SU-DHL-6 (cell line): ENCODE results near the gene DNASE1L2.
"Not testable (repeated sequence)": the region's sequence is repeated elsewhere in the genome, so short reads cannot be mapped to it uniquely, and the experiment has no call there.

Experiments used
- H2AFZ ChIP-seq: fragments of 200-600 bp; sonication (generic); 2 replicates; pipeline ENCODE4 v1.6.1; 2014; ENCODE audit warnings: low read depth, mild to moderate bottlenecking, moderate library complexity, mixed read lengths, antibody characterized with exemption, low read length; ENCODE audit not compliant: severe bottlenecking
- H3F3A ChIP-seq: fragments of 200-600 bp; shearing (Covaris generic); 2 replicates; pipeline ENCODE4 v1.6.0; 2016; ENCODE audit warnings: antibody characterized with exemption, mild to moderate bottlenecking; ENCODE audit not compliant: insufficient read depth
- H3K27ac ChIP-seq: fragments of 200-600 bp; sonication (generic); 2 replicates; pipeline ENCODE4 v1.5.1; 2016; ENCODE audit warnings: low read depth, mild to moderate bottlenecking, low read length, moderate library complexity, mixed read lengths
- H3K27me3 ChIP-seq: fragments of 200-600 bp; sonication (generic), shearing (Covaris generic); 2 replicates; pipeline ENCODE4 v1.6.0; 2014; ENCODE audit warnings: mild to moderate bottlenecking, low read length
- H3K36me3 ChIP-seq: fragments of 200-600 bp; sonication (generic); 2 replicates; pipeline ENCODE4 v1.6.1; 2014; ENCODE audit warnings: mild to moderate bottlenecking, low read length, mixed read lengths
- H3K4me2 ChIP-seq: fragments of 300-600, 200-600 bp; shearing (Covaris generic), sonication (generic); 2 replicates; pipeline ENCODE4 v1.6.0; 2014; ENCODE audit warnings: low read length, low read depth, mild to moderate bottlenecking; ENCODE audit not compliant: poor library complexity, severe bottlenecking
- H3K4me3 ChIP-seq: fragments of 200-600 bp; sonication (generic); 2 replicates; pipeline ENCODE4 v1.5.1; 2014; ENCODE audit warnings: antibody characterized with exemption, low read length, mild to moderate bottlenecking, mixed read lengths; ENCODE audit not compliant: insufficient read depth, poor library complexity, severe bottlenecking
- H3K79me2 ChIP-seq: fragments of 200-600 bp; sonication (generic); 2 replicates; pipeline ENCODE4 v1.6.1; 2014; ENCODE audit warnings: mild to moderate bottlenecking, low read length, moderate library complexity; ENCODE audit not compliant: insufficient read depth
- H3K9ac ChIP-seq: fragments of 200-600 bp; sonication (generic); 2 replicates; pipeline ENCODE4 v1.7.0; 2014; ENCODE audit warnings: mild to moderate bottlenecking, low read length
- H3K9me2 ChIP-seq: fragments of 200-600 bp; sonication (generic); replicated peaks from 2 replicates; pipeline ENCODE4 v1.6.1; 2014; ENCODE audit warnings: low read length; ENCODE audit not compliant: insufficient read depth
- H3K9me3 ChIP-seq: fragments of 200-600 bp; sonication (generic); 2 replicates; pipeline ENCODE4 v1.6.1; 2014; ENCODE audit warnings: low read length, mixed read lengths; ENCODE audit not compliant: insufficient read depth
- H4K20me1 ChIP-seq: fragments of 200-600 bp; sonication (generic); 2 replicates; pipeline ENCODE4 v1.6.1; 2014; ENCODE audit warnings: low read depth, mild to moderate bottlenecking, antibody characterized with exemption, low read length, moderate library complexity, mixed read lengths
- EZH2phosphoT487 ChIP-seq: fragments of 200-600 bp; sonication (generic), shearing (Covaris generic); conservative IDR thresholded peaks from 2 replicates; pipeline ENCODE4 v1.6.1; 2018; ENCODE audit warnings: mild to moderate bottlenecking, antibody characterized with exemption, low read length, moderate library complexity, mixed read lengths
- TF ChIP-seq, protein P1 (sequence below): fragments of 200-600 bp; sonication (generic); IDR thresholded peaks from one replicate; pipeline ENCODE4 v1.5.1; 2017; ENCODE audit warnings: antibody characterized with exemption, mild to moderate bottlenecking, low read length, moderate library complexity; ENCODE audit not compliant: insufficient read depth, poor library complexity, severe bottlenecking

Gene DNASE1L2

DNA sequence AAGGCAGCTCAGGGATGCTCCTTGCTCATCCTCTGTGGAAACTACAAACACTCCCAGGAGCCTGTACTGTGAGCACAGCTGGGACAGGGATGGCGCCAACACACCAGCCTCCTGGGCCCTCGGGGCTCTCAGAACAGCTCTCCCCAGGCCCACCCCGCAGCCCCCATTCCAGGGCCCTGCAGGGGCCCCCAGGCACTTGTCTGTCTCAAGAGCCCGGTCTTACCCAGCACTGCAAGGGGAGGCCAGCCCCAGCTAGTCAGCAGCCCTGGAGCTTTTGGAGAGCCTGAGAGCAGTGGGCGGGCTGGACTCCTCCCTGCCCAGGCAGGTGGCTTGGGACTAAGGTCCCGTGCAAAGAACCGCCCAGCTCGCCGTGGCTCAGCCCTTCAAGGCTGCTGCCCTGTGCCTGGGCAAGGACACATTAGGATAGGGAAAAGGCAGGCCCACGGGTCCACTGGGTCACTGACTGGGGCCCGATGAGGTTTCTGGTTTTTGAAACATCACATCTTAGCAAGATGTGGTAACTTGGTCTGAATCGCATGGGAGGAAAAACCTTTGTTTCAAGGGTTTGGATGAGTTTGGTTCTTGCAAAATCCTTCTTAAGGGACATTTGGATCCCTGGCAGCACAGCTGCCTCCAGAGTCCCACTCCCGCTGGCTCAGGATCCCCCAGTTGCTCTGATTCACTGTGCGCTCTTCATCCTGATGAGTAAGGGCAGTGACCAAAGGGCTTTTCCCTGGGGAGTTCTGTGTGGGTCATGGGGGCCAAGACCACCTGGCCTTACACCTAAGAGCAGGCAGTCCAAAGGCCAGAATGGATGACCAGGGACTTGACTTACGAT, 2.8 kb downstream of the DNASE1L2 start:
- H3K9ac ChIP-seq, result no peak overlapping the region
- no peaks in the 10 kb centered on the region for H3K36me3 ChIP-seq
- H3K9me3 ChIP-seq, result no peaks in the 10 kb centered on the region
- H3K4me2 ChIP-seq, result no peak overlapping the region
- H3K9me2 ChIP-seq, result no peaks in the 10 kb centered on the region
- H3K27ac ChIP-seq, result no peak overlapping the region
- TF ChIP-seq EZH2phosphoT487, result no peak
- TF ChIP-seq, protein P1, sequence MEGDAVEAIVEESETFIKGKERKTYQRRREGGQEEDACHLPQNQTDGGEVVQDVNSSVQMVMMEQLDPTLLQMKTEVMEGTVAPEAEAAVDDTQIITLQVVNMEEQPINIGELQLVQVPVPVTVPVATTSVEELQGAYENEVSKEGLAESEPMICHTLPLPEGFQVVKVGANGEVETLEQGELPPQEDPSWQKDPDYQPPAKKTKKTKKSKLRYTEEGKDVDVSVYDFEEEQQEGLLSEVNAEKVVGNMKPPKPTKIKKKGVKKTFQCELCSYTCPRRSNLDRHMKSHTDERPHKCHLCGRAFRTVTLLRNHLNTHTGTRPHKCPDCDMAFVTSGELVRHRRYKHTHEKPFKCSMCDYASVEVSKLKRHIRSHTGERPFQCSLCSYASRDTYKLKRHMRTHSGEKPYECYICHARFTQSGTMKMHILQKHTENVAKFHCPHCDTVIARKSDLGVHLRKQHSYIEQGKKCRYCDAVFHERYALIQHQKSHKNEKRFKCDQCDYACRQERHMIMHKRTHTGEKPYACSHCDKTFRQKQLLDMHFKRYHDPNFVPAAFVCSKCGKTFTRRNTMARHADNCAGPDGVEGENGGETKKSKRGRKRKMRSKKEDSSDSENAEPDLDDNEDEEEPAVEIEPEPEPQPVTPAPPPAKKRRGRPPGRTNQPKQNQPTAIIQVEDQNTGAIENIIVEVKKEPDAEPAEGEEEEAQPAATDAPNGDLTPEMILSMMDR, result no peak
- no peaks in the 10 kb centered on the region for H3K27me3 ChIP-seq
- H2AFZ ChIP-seq, result no peak overlapping the region
- H3K4me3 ChIP-seq, result no peak overlapping the region
- no peaks in the 10 kb centered on the region for H3K79me2 ChIP-seq
- H4K20me1 ChIP-seq, result no peaks in the 10 kb centered on the region
- peaks cover 4% of the 10 kb centered on the region; the same call in 1 of the 2 replicates for H3F3A ChIP-seq

DNA sequence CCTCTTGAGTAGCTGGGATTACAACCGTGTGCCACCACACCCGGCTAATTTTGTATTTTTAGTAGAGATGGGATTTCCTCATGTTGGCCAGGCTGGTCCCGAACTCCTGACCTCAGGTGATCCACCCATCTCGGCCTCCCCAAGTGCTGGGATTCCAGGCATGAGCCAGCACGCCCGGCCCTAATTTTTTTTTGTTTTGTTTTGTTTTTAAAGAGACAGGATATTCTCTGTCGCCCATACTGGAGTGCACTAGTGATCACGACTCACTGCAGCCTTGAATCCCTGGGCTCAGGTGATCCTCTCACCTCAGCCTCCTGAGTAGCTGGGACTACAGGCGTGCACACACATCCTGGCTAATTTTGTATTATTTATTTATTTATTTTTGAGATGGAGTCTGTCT, 4.1 kb downstream of the DNASE1L2 start:
- not testable (repeated sequence) for H3F3A ChIP-seq, H4K20me1 ChIP-seq, H2AFZ ChIP-seq, H3K4me3 ChIP-seq, H3K4me2 ChIP-seq, H3K9me2 ChIP-seq, H3K36me3 ChIP-seq, H3K27me3 ChIP-seq, H3K27ac ChIP-seq, H3K79me2 ChIP-seq, H3K9me3 ChIP-seq, H3K9ac ChIP-seq

DNA sequence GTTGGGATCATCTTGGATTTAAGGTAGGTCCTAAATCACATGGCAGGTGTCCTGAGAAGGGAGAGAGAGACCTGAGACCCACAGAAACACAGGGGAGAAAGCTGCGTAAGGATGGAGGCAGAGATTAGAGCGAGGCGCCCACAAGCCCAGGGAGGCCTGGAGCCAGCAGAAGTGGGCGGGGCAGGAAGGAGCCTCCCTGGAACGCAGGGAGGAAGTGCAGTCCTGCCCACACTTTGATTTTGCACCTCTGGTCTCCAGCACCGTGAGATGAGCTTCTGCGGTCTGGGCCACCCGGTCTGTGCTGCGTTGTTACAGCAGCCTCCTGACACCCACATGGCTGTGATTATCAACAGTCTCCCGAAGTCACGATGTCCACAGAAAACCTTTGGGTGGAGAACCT, 6.4 kb downstream of the DNASE1L2 start:
- no peaks in the 10 kb centered on the region for H3K36me3 ChIP-seq
- H3K27ac ChIP-seq, result no peak overlapping the region
- H3K4me3 ChIP-seq, result no peak overlapping the region
- no peak overlapping the region for H2AFZ ChIP-seq
- no peaks in the 10 kb centered on the region for H4K20me1 ChIP-seq
- H3K27me3 ChIP-seq, result no peaks in the 10 kb centered on the region
- H3K4me2 ChIP-seq, result no peak overlapping the region
- no peaks in the 10 kb centered on the region for H3K79me2 ChIP-seq
- no peak overlapping the region for H3K9ac ChIP-seq
- H3F3A ChIP-seq, result peaks cover 4% of the 10 kb centered on the region; the same call in 1 of the 2 replicates
- no peaks in the 10 kb centered on the region for H3K9me2 ChIP-seq
- H3K9me3 ChIP-seq, result no peaks in the 10 kb centered on the region
- TF ChIP-seq EZH2phosphoT487, result no peak
- TF ChIP-seq, protein P1, result no peak

DNA sequence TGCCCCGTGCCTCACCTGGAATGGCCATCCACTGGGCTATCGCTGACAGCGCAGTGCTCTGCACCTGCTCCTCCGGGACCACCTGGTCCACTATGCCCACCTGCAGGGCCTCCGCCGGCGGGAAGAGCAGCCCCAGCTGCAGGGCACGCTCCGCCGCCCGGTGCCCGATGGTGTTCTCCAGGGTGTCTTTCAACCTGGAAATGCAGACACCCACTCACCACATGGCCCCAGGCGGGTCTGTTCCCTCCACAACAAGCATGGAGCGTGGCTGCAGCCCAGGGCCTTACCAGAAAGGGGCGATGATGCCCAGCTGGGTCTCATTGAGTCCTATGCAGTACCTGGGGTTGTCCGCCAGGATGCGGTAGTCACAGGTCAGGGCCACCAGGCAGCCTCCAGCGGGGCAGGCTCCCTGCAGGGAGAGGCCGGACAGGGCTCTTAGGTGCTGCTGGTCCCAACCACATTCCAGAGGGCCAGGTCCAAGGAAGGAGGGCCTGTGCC, 6.8 kb downstream of the DNASE1L2 start:
- H3K9me2 ChIP-seq, result no peaks in the 10 kb centered on the region
- no peak overlapping the region for H3K4me3 ChIP-seq
- no peaks in the 10 kb centered on the region for H3K79me2 ChIP-seq
- no peak overlapping the region for H3K9ac ChIP-seq
- H3F3A ChIP-seq, result peaks cover 4% of the 10 kb centered on the region; the same call in 1 of the 2 replicates
- no peaks in the 10 kb centered on the region for H4K20me1 ChIP-seq
- no peak overlapping the region for H2AFZ ChIP-seq
- no peak overlapping the region for H3K4me2 ChIP-seq
- H3K27ac ChIP-seq, result no peak overlapping the region
- no peaks in the 10 kb centered on the region for H3K9me3 ChIP-seq
- H3K27me3 ChIP-seq, result no peaks in the 10 kb centered on the region
- H3K36me3 ChIP-seq, result no peaks in the 10 kb centered on the region
- no peak for TF ChIP-seq EZH2phosphoT487
- TF ChIP-seq, protein P1, result no peak
